ENCODE results near the gene RO60.

GRCh38 chr1:193103759-193104501, 44.5 kb downstream of the RO60 start:
- TF ChIP-seq, protein P1, sequence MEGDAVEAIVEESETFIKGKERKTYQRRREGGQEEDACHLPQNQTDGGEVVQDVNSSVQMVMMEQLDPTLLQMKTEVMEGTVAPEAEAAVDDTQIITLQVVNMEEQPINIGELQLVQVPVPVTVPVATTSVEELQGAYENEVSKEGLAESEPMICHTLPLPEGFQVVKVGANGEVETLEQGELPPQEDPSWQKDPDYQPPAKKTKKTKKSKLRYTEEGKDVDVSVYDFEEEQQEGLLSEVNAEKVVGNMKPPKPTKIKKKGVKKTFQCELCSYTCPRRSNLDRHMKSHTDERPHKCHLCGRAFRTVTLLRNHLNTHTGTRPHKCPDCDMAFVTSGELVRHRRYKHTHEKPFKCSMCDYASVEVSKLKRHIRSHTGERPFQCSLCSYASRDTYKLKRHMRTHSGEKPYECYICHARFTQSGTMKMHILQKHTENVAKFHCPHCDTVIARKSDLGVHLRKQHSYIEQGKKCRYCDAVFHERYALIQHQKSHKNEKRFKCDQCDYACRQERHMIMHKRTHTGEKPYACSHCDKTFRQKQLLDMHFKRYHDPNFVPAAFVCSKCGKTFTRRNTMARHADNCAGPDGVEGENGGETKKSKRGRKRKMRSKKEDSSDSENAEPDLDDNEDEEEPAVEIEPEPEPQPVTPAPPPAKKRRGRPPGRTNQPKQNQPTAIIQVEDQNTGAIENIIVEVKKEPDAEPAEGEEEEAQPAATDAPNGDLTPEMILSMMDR (IDR thresholded peaks at IDR 0.05), result no peak
- no peak for TF ChIP-seq MYC (IDR thresholded peaks at IDR 0.05; ENCODE audit: borderline replicate concordance, low read length)
- TF ChIP-seq CBX2 (IDR thresholded peaks at IDR 0.05; ENCODE audit: borderline replicate concordance, low read depth), result no peak
- no peak for TF ChIP-seq POLR2A (IDR thresholded peaks at IDR 0.05; ENCODE audit: low read length)
- TF ChIP-seq ZC3H11A (IDR thresholded peaks at IDR 0.05), result no peak
- TF ChIP-seq PHF8 (IDR thresholded peaks at IDR 0.05; ENCODE audit: borderline replicate concordance, low read depth), result no peak
- no peak for TF ChIP-seq BHLHE40 (IDR thresholded peaks at IDR 0.05; ENCODE audit: low read depth, low read length)
- no peak for TF ChIP-seq ZFP36 (IDR thresholded peaks at IDR 0.05; ENCODE audit: borderline replicate concordance, partially characterized antibody)
- TF ChIP-seq, protein P2, sequence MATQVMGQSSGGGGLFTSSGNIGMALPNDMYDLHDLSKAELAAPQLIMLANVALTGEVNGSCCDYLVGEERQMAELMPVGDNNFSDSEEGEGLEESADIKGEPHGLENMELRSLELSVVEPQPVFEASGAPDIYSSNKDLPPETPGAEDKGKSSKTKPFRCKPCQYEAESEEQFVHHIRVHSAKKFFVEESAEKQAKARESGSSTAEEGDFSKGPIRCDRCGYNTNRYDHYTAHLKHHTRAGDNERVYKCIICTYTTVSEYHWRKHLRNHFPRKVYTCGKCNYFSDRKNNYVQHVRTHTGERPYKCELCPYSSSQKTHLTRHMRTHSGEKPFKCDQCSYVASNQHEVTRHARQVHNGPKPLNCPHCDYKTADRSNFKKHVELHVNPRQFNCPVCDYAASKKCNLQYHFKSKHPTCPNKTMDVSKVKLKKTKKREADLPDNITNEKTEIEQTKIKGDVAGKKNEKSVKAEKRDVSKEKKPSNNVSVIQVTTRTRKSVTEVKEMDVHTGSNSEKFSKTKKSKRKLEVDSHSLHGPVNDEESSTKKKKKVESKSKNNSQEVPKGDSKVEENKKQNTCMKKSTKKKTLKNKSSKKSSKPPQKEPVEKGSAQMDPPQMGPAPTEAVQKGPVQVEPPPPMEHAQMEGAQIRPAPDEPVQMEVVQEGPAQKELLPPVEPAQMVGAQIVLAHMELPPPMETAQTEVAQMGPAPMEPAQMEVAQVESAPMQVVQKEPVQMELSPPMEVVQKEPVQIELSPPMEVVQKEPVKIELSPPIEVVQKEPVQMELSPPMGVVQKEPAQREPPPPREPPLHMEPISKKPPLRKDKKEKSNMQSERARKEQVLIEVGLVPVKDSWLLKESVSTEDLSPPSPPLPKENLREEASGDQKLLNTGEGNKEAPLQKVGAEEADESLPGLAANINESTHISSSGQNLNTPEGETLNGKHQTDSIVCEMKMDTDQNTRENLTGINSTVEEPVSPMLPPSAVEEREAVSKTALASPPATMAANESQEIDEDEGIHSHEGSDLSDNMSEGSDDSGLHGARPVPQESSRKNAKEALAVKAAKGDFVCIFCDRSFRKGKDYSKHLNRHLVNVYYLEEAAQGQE (IDR thresholded peaks at IDR 0.05), result no peak
- no peak for TF ChIP-seq CEBPB (IDR thresholded peaks at IDR 0.05)
- no peak for TF ChIP-seq KDM5A (IDR thresholded peaks at IDR 0.05)
- no peak for TF ChIP-seq POLR2AphosphoS2 (conservative IDR thresholded peaks at IDR 0.05; ENCODE audit: low read length)
- TF ChIP-seq CHD4 (IDR thresholded peaks at IDR 0.05; ENCODE audit: borderline replicate concordance), result no peak
